GM21786 (cell line): ENCODE data around the gene SAMM50.

Source experiments
- ATAC-seq: cut with Tn5 transposase; IDR thresholded peaks from one replicate; pipeline ENCODE4 v1.9.1; 2021; ENCODE audit not compliant: unreplicated experiment

SAMM50 gene

GRCh38 chr22:43976861-43977795 is 21.9 kb downstream of the SAMM50 start:
- no peak for ATAC-seq

DNA sequence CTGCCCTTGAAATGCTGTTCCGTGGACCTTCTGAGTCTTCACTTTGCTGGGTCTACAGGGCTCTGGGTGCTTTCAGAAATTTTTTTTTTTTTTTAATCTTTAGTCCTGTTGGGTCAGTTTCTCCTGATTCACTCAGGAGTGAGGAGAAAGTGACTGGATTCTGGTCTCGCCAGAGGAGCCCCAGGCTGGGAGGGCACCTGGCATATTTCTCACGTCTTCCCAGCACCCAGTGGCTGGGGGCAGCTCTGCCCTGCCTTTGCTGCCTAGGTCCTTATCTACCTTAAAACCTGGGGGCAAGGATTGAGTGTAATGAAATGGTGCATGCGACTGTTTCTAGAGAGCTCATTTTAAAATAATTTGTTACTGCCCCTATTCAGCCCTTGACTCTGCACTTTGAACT is 23.3 kb downstream of the SAMM50 start:
- no peak for ATAC-seq

DNA sequence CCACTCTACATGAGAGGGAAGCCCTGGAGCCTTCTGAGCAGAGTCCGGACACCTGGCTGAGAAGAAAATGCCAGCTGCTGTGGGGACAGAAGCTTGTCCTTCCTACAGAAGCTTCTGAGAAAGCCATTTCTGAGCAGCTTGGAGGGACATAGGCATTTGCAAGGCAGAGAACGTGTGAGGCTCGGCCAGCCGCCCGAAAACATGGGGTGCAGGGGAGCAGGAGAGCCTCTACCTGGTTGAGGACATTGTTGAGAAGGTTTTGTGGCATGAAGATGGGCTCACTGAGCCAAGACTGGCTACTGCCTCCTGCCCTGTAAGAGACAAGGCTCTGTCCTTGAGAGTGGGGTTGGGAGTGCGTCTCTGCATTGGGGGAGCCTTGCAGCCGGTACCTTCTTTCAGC is 25.3 kb downstream of the SAMM50 start:
- ATAC-seq: no peak

DNA sequence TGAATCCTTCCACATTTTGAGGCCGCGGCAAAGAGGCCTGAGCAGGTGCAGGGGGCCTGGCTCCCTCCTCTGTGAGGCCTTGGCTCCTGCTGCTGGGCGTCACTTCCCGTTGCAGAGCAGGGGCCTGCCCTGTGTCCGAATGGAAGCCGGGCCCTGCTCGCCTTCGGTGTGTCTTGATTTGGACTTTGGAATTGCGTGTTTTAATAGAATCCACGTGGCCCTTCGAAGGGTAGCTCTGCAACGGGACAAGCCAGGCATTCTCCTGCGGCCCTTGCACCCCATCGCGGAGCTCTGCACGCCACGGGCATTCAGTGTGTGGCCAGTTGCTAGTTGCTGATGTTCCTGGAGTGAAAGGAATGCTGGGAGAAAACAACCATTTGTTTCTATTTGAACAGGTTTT is 25.8 kb downstream of the SAMM50 start:
- no peak for ATAC-seq

- no peak for ATAC-seq
Observed at GRCh38 chr22:43983808-43984207, 28.6 kb downstream of the SAMM50 start.

GRCh38 chr22:43985532-43985931 is 30.3 kb downstream of the SAMM50 start:
- ATAC-seq: no peak

- ATAC-seq: no peak
Observed at GRCh38 chr22:43988116-43988820, 33.0 kb downstream of the SAMM50 start.

- no peak for ATAC-seq
Observed at GRCh38 chr22:43988960-43989359, 33.7 kb downstream of the SAMM50 start.

DNA sequence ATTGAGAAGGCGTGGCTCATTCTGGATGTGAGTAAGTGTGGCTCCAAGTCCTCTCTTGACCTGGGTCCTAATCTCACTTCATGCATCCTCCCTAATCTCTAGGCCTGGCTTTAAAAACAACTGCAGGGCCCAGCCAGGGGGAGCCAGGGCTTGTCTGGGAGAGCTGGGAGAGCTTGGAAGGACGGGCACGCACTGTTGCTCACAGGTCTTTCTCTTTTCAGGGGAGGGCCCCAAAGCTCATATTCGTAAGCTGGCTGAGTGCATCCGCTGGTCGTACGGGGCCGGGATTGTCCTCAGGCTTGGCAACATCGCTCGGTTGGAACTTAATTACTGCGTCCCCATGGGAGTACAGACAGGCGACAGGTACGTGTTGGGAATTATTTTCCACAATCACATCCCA is 34.8 kb downstream of the SAMM50 start:
- ATAC-seq: no peak

GRCh38 chr22:43991316-43992020 is 36.2 kb downstream of the SAMM50 start:
- ATAC-seq: no peak

DNA sequence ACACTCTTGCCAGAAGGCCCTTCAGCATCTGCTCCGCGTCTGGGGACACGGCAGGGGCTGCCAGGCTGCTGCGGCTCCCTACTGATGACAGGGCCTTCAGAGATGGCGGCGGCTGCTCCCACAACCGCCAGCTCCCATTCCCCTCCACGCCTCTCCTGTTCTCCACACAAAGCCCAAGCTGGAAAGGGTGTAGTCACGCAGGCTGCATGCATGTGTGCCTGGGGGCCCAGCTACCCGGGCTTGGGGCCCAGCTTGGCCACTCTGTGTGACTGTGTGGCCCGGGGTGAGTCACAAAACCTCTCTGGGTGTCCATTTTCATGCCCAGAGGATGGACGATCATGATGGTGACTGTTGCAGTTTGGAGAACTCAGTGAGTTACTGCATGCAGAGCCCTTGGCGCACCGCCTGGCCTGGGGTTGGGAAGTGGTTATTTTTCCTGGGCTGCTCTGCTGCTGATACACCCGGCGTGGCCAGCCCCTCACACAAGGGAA is 37.1 kb downstream of the SAMM50 start:
- ATAC-seq: no peak

DNA sequence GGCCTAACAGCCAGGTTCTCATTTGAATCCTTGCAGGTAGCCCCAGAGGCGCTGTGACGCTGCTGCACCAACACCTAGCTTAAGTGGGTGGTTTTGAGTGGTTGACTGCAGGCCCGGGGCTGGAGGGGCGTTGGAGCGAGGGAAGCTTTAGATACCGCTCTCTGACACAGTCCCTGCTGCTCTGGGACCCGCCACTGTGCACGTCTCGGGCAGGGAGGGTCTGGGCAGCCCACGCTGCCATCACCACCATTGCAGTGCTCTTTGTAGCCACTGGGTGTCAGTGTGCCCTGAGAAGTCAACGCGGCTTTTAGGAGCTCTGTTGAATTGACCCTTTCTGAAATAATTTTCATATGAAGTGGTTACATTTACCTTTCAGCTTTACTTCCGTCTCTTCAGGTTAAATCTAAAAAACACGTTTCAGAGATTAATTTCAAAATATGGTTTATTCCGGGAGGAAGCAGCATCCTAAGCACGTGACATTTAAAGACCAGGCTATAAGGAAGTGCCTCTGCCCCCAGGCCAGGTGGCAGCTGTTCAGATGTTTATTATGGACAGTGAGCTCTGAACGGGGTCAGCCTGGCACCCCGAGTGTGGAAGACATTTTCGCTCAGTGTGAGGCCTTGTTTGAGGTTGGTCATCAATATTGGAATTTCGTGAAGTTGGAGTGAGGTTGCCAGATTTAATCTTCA is 38.0 kb downstream of the SAMM50 start:
- no peak for ATAC-seq

- ATAC-seq: no peak
Observed at GRCh38 chr22:43994006-43994405, 38.8 kb downstream of the SAMM50 start.

DNA sequence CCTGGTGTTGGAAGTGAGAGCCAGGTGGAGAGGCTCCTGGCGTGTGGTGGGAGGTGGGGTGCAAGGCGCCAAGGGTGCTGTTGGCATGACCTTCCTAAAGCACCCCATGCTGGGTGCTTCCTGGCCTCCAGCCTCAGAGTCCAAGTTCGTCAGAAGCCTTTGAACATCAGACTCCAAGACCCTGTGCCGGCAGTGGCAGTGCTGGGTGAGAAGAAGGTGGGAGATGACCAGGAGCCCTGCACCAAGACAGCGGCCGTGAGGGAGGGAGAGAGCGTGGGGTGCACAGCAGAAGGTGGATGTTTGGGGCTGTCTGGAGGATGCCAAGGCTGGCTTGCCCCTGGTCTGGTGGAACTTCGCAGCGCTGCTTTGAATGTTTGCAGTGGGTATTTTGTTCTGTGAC is 39.2 kb downstream of the SAMM50 start:
- no peak for ATAC-seq

GRCh38 chr22:43995057-43995685 is 39.9 kb downstream of the SAMM50 start:
- no peak for ATAC-seq

DNA sequence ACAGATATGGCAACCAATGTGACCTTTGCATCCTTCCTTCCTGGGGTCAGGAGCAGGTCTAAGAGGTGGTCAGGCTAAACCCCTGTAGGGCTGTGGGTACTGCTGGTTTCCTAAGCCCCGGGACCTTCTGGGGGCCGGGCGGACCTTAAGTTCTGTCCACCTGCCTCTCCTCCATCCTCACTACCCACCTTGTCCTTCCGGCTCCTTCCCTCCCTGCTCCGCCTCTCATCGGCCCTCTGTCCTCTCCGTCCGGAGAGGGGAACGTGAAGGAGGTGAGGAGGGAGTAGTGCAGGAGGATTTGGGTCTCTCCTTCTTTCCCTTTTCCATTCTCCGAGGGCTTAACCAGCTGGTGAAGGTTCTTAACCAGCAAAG is 40.5 kb downstream of the SAMM50 start:
- no peak for ATAC-seq

- no peak for ATAC-seq
Observed at GRCh38 chr22:43996170-43996980, 41.1 kb downstream of the SAMM50 start.

DNA sequence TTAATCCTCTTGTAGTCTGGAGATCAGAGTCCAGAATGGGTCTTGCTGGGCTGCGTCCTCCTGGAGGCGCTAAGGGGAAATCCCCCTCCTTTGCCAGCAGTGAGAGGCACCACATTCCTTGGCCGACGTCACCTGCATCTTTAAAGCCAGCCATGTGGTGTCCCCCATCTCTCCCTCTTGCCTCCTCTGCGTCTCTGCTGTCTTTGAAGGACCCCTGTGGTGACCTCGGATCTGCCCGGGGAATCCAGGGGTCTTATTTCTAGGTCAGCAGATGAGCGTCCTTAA is 41.7 kb downstream of the SAMM50 start:
- ATAC-seq: no peak

- ATAC-seq: no peak
Observed at GRCh38 chr22:43998679-43999264, 43.5 kb downstream of the SAMM50 start.

GRCh38 chr22:43999378-43999777 is 44.1 kb downstream of the SAMM50 start:
- ATAC-seq: no peak
